GM13976 (cell line): ENCODE results near the gene COL24A1.
"Not testable (repeated sequence)": the region's sequence is repeated elsewhere in the genome, so short reads cannot be mapped to it uniquely, and the experiment has no call there.

Experiments used
- DNase-seq: peaks from one replicate; pipeline ENCODE4 v3.0.0; 2012; ENCODE audit warnings: low spot score
- CTCF ChIP-seq: IDR thresholded peaks from 2 replicates; pipeline ENCODE4 v1.5.1; 2012; ENCODE audit warnings: borderline replicate concordance, mild to moderate bottlenecking; ENCODE audit not compliant: insufficient read depth; ENCODE audit errors: extremely low read depth, missing control alignments, control extremely low read depth
- in situ Hi-C: fragments of 300-500 bp; cut with MboI; formaldehyde crosslinking; loops from one replicate; pipeline ENCODE4 v1.12.0; 2022; ENCODE audit warnings: low sequenced_read_pairs, mixed read lengths, inconsistent platforms; ENCODE audit not compliant: unreplicated experiment

The COL24A1 gene

GRCh38 chr1:85748120-85748519 is 408.5 kb downstream of the COL24A1 start:
- no peak for DNase-seq
- no peak for TF ChIP-seq CTCF
- in situ Hi-C loops, result no loop called here

GRCh38 chr1:85746777-85747176 is 409.8 kb downstream of the COL24A1 start:
- no peak for TF ChIP-seq CTCF
- in situ Hi-C loops, result no loop called here
- DNase-seq, result no peak

GRCh38 chr1:85743814-85744213 is 412.8 kb downstream of the COL24A1 start:
- DNase-seq, result no peak
- in situ Hi-C loops, result no loop called here
- TF ChIP-seq CTCF, result no peak

- in situ Hi-C loops, result no loop called here
- DNase-seq, result no peak
- TF ChIP-seq CTCF, result no peak
Measured at GRCh38 chr1:85734931-85735330, 421.6 kb downstream of the COL24A1 start.

GRCh38 chr1:85718678-85719340 is 437.8 kb downstream of the COL24A1 start:
- DNase-seq, result no peak
- TF ChIP-seq CTCF, result no peak
- in situ Hi-C loops, result loop anchor here (25.0 kb wide), 1 partner anchor 407 kb away; no protein-coding TSS in a partner anchor

GRCh38 chr1:85714418-85715114 is 442.0 kb downstream of the COL24A1 start:
- not testable (repeated sequence) for DNase-seq
- in situ Hi-C loops, result loop anchor here (25.0 kb wide), 1 partner anchor 402 kb away; no protein-coding TSS in a partner anchor

- in situ Hi-C loops, result loop anchor here (25.0 kb wide), 1 partner anchor 397 kb away; no protein-coding TSS in a partner anchor
- TF ChIP-seq CTCF, result no peak
- DNase-seq, result no peak
Measured at GRCh38 chr1:85708829-85709227, 447.7 kb downstream of the COL24A1 start.
